ENCODE measurements around the gene KIAA0513. TPM values are rescaled to one million over a fixed set of nuclear protein-coding genes. Genes with fewer than 3 reads are reported as not detected.

Gene KIAA0513
- total and polyA plus RNA-seq, 10 of the 15 experiments (the other 5 are each of a cell fraction or from before 2014, with no cell fraction given), result 0.14 to 5.8 (median 2.0) TPM

GRCh38 chr16:85042606-85043005, 15.0 kb downstream of the KIAA0513 start:
- Histone ChIP-seq H3K9me3 (replicated peaks; ENCODE audit: control insufficient read depth, insufficient read depth, low read length) (no peaks in the 10 kb centered on the region), H3K4me2 (ENCODE audit: control insufficient read depth, insufficient read depth) (no peak overlapping the region), H3K27me3 (replicated peaks in 1 of 2; ENCODE audit: control insufficient read depth in 2 of 2, insufficient read depth in 2 of 2, low read length in 1 of 2) (no peaks in the 10 kb centered on the region; a peak in 1 of 4 replicates), H3K4me1 (ENCODE audit: control insufficient read depth, insufficient read depth, low read length) (no peaks in the 10 kb centered on the region), H3K79me2 (ENCODE audit: control insufficient read depth, insufficient read depth, low read length) (no peaks in the 10 kb centered on the region), H3K9ac (ENCODE audit: control insufficient read depth, insufficient read depth, low read length) (no peak overlapping the region), H3K27ac (ENCODE audit: control insufficient read depth, insufficient read depth) (no peak overlapping the region), H4K20me1 (ENCODE audit: control insufficient read depth, insufficient read depth) (no peaks in the 10 kb centered on the region), H3K4me3 (no peak overlapping the region), H2AFZ (ENCODE audit: control insufficient read depth, low read depth, low read length) (no peak overlapping the region), H3K36me3 (ENCODE audit: control insufficient read depth in 2 of 2, insufficient read depth in 2 of 2, low read length in 1 of 2) (no peaks in the 10 kb centered on the region)
- POLR2A ChIA-PET, result no interaction called here
- DNase-seq (ENCODE audit: low read depth, low spot score) (no peak), ATAC-seq (no peak), FAIRE-seq (no peak)
- no TSS peak for BruUV-seq (replicated peaks)
- in situ Hi-C loops (cut with MboI), result no loop called here
- CTCF ChIA-PET, result interaction anchor here (1.0 kb wide), 1 partner anchor 29 kb away, joined by 4 read pairs; no protein-coding TSS in a partner anchor
- TF ChIP-seq PRDM15 (CRISPR knock-in tag; IDR thresholded peaks at IDR 0.05) (no peak), MTA2 (IDR thresholded peaks at IDR 0.05; ENCODE audit: low read depth) (no peak)
- intact Hi-C loops (cut with micrococcal nuclease; ENCODE audit: unreplicated experiment), result no loop called here
- RAD21 ChIA-PET (ENCODE audit: unreplicated experiment), result no interaction called here
- 69% methylated on average over 6 of the region's 6 CpGs for WGBS (ENCODE audit: insufficient coverage, insufficient replicate concordance, low lambda C conversion rate, missing lambda C conversion rate)
- SMC1A ChIA-PET (ENCODE audit: uncharacterized antibody, unreplicated experiment), result no interaction called here

GRCh38 chr16:85045077-85045476, 17.5 kb downstream of the KIAA0513 start:
- intact Hi-C loops (cut with micrococcal nuclease; ENCODE audit: unreplicated experiment), result no loop called here
- 70% methylated on average over 5 of the region's 5 CpGs for WGBS (ENCODE audit: insufficient coverage, insufficient replicate concordance, low lambda C conversion rate, missing lambda C conversion rate)
- Histone ChIP-seq H3K9ac (ENCODE audit: control insufficient read depth, insufficient read depth, low read length) (no peak overlapping the region), H3K4me3 (no peak overlapping the region), H3K27ac (ENCODE audit: control insufficient read depth, insufficient read depth) (no peak overlapping the region), H3K36me3 (ENCODE audit: control insufficient read depth in 2 of 2, insufficient read depth in 2 of 2, low read length in 1 of 2) (no peaks in the 10 kb centered on the region), H2AFZ (ENCODE audit: control insufficient read depth, low read depth, low read length) (no peak overlapping the region), H3K79me2 (ENCODE audit: control insufficient read depth, insufficient read depth, low read length) (no peaks in the 10 kb centered on the region), H4K20me1 (ENCODE audit: control insufficient read depth, insufficient read depth) (no peaks in the 10 kb centered on the region), H3K27me3 (replicated peaks in 1 of 2; ENCODE audit: control insufficient read depth in 2 of 2, insufficient read depth in 2 of 2, low read length in 1 of 2) (no peaks in the 10 kb centered on the region; a peak in 1 of 4 replicates), H3K4me2 (ENCODE audit: control insufficient read depth, insufficient read depth) (no peak overlapping the region), H3K9me3 (replicated peaks; ENCODE audit: control insufficient read depth, insufficient read depth, low read length) (no peaks in the 10 kb centered on the region), H3K4me1 (ENCODE audit: control insufficient read depth, insufficient read depth, low read length) (no peaks in the 10 kb centered on the region)
- in situ Hi-C loops (cut with MboI), result no loop called here
- DNase-seq (ENCODE audit: low read depth, low spot score) (no peak), FAIRE-seq (no peak), ATAC-seq (no peak)
- ChIA-PET POLR2A (interaction anchor here (0.7 kb wide), 1 partner anchor 510 kb away, joined by 5 read pairs; no protein-coding TSS in a partner anchor), SMC1A (ENCODE audit: uncharacterized antibody, unreplicated experiment) (no interaction called here), CTCF (no interaction called here), RAD21 (ENCODE audit: unreplicated experiment) (no interaction called here)
- no TSS peak for BruUV-seq (replicated peaks)
- TF ChIP-seq IKZF1 (conservative IDR thresholded peaks at IDR 0.05), result no peak
- TF ChIP-seq CHD2 (IDR thresholded peaks at IDR 0.05; ENCODE audit: borderline replicate concordance, low read depth, low read length), result no peak
- no peak for TF ChIP-seq SIX5 (IDR thresholded peaks at IDR 0.05; ENCODE audit: low read depth, low read length, severe bottlenecking)
- no peak for TF ChIP-seq GATAD2B (conservative IDR thresholded peaks at IDR 0.05; ENCODE audit: low read depth)
- no peak for TF ChIP-seq ELK1 (IDR thresholded peaks at IDR 0.05; ENCODE audit: low read depth, low read length)
- no peak for TF ChIP-seq GABPA (IDR thresholded peaks at IDR 0.05; ENCODE audit: low read depth)
- no peak for TF ChIP-seq NRF1 (conservative IDR thresholded peaks at IDR 0.05; ENCODE audit: low read depth, low read length)
- no peak for TF ChIP-seq SPI1 (IDR thresholded peaks at IDR 0.05; ENCODE audit: borderline replicate concordance, insufficient read depth, low read depth, low read length)
- no peak for TF ChIP-seq HDAC2 (IDR thresholded peaks at IDR 0.05)
- TF ChIP-seq ZZZ3 (IDR thresholded peaks at IDR 0.05; ENCODE audit: control insufficient read depth, insufficient read length, low read depth), result no peak
- no peak for TF ChIP-seq ATF3 (IDR thresholded peaks at IDR 0.05; ENCODE audit: borderline replicate concordance, extremely low read depth, low read depth, low read length)

All from GM12878 (cell line).